HG03175 (cell line): ENCODE measurements around the gene C20orf202.
A peak's percentile ranks its signal among the peaks of the same experiment; 100 is the strongest.
"Not testable (repeated sequence)": the region's sequence is repeated elsewhere in the genome, so short reads cannot be mapped to it uniquely, and the experiment has no call there.

Experiments used
- ATAC-seq: cut with Tn5 transposase; IDR thresholded peaks from one replicate; pipeline ENCODE4 v1.9.1; 2021; ENCODE audit warnings: mild to moderate bottlenecking, moderate library complexity; ENCODE audit not compliant: unreplicated experiment

C20orf202 gene

DNA sequence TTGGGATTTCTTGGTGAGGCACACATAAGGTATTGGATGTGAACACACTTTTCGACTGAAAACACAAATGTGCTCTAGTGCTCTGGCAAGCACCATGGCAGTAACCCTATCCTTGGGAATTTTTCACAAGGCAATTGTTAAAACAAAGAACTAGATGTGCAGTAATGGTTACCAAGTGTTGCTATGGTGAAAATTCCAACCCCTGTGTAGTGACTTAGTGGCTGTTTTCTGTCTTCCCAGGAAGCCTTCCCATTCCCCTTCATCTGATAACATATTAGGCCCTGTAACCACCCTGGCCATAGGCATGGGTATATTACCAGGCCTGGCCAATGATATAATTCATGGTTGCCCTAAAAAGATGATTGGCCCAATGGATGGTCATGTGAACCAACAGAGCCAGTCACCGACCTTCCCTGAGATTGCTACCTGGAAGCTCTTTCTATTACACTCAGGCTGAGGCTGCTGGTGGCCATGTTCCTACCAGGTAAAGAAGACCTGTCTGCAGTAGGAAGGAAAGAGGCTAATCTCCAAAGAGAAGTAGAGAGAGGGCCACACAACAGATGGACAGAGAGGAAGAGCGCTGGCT is 4.1 kb downstream of the C20orf202 start:
- no peak for ATAC-seq

DNA sequence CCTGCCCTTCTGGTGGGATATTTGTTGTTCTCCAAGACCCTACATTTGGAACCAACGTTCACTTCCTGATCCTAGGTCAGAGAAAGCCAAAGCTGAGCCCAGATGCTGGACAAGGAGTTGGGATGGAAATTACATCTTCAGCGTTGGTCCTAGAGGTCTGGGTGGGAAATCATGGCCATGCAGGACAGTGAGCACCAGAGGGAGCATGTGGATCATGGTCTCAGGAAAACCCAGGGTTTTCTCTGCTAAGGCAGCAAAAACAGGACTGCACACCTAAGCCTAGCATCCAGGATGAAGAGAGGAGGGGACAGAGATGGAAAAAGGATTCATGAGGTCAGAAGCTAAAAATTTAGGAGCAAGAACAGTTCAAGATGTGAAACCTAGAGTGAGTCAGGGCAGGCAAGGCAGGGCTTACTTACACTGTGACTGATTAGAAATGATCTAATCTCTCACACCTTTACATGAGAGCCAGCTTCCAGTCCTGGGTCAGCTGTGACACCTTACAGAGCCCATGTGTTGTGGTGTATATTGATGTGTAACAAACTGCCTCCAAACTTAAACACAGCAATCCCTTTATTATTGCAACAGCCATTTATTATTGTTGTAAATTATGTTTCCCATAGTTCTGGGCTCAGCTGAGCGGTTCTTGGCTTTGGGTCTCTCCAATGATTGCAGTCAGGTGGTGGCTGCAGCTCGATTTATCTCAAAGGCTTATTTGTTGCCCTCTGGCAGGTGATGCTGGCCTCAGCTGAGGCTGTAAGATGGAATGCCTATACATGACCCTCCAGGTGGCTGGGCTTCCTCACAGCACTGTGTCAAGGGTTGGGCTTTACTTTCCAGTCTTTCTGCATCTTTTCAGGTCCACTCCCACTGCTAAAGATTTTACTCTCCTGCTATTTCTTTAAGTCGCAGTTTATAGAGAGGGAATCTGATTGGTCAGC is 6.5 kb downstream of the C20orf202 start:
- ATAC-seq, result no peak

DNA sequence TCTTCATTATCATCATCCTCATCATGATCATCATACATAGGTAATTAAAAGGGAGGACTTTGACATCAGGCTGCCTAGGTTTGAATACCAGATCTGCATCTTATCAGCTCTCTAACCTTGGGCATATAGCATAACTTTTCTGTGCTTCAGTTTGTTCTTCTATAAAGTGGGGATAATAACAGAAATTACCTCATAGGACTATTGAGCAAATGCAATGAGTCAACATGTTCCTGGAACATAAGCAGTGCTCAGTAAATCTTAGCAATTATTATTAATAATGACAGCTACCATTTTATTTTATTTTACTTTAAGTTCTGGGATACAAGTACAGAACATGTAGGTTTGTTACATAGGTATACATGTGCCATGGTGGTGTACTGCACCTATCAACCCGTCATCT is 7.2 kb downstream of the C20orf202 start:
- no peak for ATAC-seq

DNA sequence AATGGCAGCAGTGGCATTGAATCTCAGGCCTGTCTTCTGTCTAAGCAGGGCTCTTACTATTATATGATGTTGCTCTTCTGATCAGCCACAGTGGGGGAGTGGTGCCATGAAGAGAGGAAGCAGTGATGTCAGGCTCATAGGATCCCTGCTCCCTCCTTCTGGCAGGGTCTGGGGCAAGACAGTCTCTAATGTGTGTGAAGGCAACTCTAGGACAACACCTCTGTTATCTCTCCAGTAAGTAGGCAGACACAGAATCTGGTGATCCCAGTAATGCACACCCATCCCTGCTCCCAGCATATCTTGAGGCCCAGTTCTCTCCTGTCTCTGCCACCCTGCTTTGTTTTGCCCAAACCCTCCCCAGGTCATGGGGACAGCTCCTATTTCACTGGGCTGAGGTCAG is 8.8 kb downstream of the C20orf202 start:
- no peak for ATAC-seq

DNA sequence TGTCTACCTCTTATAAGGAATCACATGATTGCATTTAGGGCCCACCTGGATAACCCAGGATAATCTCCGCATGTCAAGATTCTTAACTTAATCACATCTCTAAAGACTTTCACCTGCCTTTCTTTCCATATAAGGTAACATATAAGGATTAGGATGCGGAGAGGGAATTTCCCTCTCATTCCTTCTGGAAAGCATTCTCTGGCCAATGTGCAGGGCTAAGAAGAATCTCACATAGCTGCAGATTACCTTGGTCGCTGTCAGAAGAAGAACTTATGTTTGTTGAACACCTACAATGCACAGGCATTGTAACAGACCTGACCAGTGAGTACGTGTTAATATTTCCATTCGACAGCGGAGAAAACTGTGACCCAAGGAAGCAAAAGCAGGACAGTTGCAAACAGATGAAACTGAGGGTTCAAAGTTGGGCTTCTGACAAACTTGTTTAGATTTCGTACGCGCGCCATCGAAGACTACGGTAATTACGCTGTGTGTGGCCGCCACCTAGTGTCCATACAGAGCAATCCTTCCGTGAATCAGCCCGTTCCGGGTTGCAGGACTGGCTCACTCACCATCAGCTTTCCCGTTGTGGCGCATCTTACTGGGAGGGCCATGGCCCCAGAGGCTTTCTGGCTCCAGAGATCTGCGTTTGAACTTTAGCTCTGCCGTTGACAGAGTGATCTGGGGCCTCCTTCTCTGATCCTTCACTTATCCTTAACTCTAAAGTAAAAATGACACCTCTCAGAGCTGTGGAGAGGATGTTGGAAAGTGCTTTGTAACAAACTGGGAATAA is 9.5 kb downstream of the C20orf202 start:
- peak; percentile 65 for ATAC-seq

DNA sequence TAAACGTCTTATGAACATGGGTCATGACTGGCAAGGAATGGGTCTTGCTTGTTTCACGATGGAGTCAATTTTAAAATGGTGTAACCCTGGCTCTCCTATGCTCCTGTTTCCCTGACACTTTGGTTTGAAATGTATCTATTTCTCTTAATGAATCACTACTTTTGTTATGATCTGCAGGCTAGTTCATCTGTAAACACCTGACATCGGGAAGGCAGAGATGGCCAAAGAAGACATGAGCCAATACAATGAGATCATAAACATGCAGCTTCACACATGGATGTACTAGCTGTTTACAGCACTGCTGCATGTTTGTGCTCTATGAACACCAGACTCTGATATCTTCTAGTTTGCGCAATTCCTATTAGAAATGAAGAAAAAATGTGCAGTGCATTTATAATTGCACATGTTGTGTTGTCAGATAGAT is 11.6 kb downstream of the C20orf202 start:
- no peak for ATAC-seq

DNA sequence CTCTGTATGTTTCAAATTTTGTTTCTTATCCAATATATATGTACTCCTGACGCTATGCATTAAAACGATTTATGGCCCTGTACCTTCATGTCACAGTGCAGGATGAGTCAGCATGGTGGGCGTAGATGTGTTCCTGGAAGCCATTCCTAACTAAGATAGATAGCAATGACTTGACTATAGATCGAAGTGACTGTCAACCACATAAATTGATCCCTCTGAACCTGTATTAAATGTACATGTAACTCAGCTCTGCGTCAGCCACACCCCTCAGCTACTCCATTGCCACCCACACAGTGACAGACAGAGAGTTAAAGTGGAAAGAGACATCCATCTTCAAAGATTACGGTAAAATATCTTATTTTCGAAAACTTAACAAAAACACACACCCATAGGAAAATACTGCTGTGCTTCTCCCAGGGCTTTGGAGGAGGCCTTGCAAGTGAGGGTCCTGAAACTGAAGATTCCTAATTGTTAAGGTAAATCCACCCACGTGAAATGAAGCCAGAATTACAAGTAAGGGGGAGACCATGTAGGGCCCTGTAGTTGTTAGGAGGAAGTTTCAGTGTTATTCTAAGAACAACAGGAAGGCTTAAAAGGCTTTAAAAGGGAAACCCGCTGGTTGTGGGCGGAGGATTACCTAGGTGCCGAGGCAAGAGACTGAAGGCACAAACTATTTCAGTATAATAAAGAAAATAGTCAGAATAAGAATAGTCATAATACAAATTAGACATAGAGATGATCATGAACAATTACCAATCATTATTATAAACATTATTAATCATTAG is 12.3 kb downstream of the C20orf202 start:
- ATAC-seq, result no peak

DNA sequence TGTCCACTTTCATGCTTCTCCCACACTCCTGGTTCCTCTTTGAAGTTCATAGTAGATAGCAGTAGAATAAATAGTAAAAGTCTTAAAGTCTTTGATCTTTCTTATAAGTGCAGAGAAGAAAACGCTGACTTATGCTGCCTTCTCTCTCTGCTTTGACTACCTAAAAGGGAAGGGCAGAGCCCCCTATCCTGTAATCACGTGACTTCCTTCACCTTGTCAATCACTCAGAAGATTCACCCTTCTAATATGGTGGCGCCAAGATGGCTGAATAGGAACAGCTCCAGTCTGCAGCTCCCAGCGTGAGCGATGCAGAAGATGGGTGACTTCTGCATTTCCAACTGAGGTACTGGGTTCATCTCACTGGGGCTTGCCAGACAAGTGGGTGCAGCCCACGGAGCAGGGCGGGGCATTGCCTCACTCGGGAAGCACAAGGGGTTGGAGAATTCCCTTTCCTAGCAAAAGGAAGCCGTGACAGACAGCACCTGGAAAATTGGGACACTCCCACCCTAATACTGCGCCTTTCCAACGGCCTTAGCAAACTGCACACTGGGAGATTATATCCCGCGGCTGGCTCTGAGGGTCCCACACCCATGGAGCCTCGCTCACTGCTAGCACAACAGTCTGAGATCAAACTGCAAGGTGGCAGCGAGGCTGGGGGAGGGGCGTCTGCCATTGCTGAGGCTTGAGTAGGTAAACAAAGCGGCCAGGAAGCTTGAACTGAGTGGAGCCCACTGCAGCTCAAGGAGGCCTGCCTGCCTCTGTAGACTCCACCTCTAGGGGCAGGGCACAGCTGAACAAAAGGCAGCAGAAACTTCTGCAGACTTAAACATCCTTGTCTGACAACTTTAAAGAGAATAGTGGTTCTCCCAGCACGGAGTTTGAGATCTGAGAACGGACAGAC is 13.5 kb downstream of the C20orf202 start:
- ATAC-seq, result not testable (repeated sequence)

DNA sequence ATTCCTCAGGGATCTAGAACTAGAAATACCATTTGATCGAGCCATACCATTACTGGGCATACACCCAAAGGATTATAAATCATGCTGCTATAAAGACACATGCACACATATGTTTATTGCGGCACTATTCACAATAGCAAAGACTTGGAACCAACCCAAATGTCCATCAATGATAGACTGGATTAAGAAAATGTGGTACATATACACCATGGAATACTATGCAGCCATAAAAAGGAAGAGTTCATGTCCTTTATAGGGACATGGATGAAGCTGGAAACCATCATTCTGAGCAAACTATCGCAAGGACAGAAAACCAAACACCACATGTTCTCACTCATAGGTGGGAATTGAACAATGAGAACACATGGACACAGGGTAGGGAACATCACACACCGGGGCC is 19.5 kb downstream of the C20orf202 start:
- ATAC-seq, result not testable (repeated sequence)

DNA sequence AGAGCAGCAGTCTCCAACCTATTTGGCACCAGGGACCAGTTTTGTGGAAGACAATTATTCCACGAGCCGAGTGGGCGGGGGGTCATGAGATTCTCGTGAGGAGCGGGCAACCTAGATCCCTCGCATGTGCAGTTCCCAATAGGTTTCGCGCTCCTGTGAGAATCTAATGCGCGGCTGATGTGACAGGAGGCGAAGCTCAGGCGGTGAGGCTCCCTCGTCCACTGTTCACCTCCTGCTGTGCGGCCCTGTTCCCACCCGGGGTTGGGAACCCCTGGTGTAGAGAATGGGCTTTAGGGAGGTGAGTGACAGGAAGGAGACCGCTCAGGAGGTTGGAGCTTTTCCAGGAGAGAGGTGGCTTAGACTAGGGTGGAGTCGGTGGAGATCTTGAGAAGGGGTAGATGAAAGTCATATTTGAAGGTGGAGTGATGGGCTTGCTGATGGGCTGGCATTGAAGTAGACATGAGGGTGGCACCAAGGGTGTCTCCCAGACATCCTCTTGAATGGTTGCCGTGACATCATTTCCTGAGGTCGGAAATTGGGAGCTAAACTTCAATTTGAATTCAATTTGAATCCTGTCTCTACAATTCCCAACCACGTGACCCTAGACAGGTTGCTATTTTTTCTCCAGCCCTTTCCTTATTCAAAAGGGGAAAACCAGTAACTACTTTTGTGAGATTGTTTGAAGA is 21.1 kb downstream of the C20orf202 start:
- ATAC-seq, result no peak

DNA sequence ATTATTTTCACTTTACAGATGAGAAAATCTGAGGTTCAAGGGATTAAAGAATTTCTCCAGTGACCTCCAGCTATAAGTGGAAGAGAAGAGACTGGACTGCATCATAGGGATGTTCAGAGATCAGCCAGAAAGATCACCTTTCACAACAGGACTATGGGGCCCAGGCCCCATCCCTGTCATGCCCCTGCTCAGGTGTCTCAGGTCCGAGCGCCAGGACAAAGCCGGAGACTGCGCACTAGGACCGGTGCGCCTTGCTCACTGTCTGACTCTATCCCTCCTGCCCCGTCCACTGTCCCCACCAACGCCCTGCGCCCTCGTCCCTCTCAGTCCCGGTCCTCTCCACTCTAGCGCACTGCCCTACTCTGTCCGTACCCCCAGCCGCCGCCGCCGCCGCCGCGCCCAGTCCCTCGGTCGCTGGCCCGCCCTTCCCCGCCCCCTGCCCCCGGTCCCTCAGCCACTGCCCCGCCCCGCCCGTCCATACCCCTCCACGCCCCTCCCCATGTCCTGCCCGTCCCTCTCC is 22.1 kb downstream of the C20orf202 start:
- ATAC-seq, result no peak

DNA sequence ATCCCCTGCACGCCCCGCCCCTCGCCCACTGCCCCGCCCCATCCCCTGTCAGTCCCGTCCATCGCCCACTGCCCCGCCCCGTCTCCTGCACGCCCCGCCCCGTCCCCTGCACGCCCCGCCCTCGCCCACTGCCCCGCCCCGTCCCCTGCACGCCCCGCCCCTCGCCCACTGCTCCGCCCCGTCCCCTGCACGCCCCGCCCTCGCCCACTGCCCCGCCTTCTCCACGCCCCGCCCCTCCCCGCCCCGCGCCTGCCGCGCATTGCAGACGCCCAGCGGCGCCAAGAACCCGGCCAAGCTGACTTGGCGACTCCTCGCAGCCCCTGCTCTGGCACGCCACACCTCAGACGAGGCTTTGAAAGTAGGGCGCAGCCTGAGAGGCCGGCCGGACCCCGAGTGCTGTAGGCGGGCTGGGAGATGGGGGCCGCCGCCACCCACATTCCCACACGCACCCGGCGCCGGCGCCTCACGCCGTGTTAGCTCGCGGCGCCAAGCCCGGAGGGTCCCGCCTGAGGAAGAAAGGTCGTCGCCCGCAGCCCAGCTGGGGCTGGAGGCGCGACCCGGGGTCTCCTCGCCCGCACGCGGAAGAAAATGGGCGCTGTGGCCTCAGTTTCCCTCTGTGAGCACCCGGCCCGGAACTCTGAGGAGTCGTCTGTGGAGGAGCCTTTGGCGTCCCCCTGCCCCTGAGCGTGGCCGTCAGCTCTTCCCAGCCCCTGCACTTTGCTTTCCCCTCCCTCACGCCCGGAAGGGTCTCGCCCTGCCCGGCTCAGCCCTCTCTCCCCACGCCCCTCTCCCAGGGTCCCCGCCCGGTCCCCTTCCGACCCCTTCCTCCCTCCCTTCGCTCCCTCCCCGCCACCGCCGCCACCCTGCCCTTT is 22.8 kb downstream of the C20orf202 start, which contains the start of gene RAD21L1:
TSS of gene RAD21L1 (plus strand) at position 262 of the 872 bp plus-strand sequence. CDS start 2,410 bp downstream, outside the sequence.
- no peak for ATAC-seq

DNA sequence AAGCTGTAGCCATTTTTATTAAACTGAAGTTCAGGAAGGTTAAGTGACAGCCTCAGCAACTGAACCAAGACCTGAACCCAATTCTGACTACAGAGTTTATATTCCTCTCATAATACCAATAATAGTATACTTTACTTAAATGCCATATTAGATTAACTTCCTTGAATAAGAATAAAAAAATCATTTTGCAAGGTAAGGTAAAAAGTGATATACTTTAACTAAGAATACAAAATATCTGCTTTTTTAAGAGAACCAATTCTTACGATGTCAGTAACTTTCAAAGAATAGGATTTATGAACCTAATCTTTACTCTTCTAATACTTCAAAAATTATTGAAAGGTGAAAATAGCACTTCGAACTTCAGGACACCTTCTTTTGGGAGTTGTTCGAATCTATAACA is 26.3 kb downstream of the C20orf202 start:
- no peak for ATAC-seq

DNA sequence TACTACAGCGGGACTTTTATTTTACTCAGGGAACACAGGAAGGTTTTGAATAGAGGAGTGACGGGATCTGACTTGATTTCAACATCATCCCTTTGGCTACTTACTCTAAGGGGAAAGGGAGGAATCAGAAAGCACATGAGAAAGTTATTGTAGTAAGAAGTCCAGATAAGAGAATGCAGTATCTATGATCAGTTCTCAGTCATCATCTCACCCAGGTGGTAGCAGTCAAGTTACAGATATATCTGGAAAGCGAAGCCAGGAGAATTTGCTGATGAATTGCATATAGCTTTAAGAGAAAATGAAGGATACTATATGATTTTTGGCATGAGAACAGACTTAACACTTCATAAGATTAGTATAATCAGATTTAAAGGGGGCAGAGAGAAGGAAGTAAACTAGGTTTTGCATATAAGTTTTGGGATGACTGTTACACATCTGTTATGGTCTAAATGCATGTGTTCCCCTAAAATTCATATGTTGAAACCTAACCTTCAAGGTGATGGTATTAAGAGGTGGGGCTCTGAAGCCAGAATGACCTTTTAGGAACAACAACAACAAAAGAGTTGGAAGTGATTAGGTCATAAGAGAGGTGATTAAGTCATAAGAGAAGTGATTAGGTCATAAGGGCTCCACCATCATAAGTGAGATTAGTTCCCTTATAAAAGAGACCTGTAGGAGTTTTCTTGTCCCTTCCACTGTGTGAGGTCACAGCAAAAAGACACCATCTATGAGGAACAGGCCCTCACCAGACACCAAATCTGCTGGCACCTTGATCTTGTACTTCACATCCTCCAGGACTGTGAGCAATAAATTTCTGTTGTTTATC is 29.2 kb downstream of the C20orf202 start:
- no peak for ATAC-seq

DNA sequence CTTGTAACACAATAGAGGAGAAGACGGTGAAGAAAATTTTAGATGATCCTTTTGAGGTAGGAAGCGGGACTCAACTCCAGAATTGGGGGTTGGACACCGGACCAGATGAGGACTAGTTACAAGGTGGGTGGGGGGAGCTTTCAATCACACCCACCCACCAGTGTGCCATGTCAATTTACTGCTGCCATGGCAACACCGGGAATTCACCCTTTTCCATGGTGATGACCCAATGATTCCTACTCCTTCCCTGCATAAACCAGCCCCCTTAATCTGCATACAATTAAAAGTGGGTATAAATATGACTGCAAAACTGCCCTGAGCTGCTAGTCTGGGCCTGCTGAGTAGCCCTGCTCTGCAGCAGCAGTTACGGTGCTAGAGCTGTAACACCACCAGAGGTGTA is 37.3 kb downstream of the C20orf202 start:
- no peak for ATAC-seq

DNA sequence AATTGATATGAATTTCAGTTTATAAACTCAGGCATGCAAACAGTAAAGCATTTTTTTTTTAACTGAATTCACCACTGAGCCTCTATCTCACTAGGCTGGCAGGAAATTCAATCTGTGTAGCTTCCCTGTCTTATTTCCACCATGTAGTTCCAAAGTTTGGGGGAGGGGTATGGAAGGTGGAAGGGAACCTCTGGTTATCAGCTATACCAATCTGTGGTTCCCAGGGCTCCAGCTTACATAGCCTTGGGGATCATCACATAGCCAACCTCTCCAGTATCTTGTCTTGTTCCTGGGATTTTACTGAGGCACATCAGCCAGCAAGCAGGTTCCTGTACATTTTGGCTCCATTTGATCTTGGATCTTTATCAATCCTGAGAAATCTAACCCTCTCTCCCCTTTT is 38.2 kb downstream of the C20orf202 start:
- ATAC-seq, result no peak

DNA sequence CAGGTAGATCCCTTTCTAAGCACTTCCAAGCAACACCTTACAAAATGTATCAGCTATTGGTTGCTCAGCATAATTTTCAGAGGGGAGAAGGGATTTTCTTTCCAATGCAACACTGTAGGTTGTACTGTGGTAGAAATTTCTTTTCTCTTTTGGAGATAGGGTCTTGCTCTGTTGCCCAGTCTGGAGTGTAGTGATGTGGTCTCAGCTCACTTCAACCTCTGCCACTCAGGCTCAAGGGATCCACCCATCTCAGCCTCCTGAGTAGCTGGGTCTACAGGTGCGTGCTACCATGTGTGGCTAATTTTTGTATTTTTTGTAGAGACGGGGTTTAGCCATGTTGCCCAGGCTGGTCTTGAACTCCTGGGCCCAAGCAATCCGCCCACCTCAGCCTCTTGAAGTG is 38.8 kb downstream of the C20orf202 start:
- ATAC-seq, result no peak
